HepG2 (cell line): ENCODE results near the gene ZNF343. TPM values are rescaled to one million over a fixed set of nuclear protein-coding genes. Genes with fewer than 3 reads are reported as not detected.

ENCODE experiments used
- AGO2 ChIP-seq: fragments of 200-400 bp; formaldehyde crosslinking; optimal IDR thresholded peaks from 2 replicates; pipeline ENCODE3; 2017; ENCODE audit warnings: mild to moderate bottlenecking, low read depth, low read length, moderate library complexity
- AHR ChIP-seq: IDR thresholded peaks from 2 replicates; pipeline ENCODE4 v1.6.1; 2018; ENCODE audit warnings: missing genetic modification reagents, missing compliant biosample characterization
- ATM ChIP-seq: fragments of 450-650 bp; IDR thresholded peaks from 2 replicates; pipeline ENCODE4 v1.7.1; 2017; ENCODE audit warnings: mild to moderate bottlenecking, borderline replicate concordance
- CC2D1A ChIP-seq: sonication (generic); formaldehyde crosslinking; IDR thresholded peaks from 2 replicates; pipeline ENCODE4 v1.8.1; 2023; ENCODE audit warnings: mild to moderate bottlenecking, missing genetic modification reagents
- JUNB ChIP-seq: sonication (generic); formaldehyde crosslinking; IDR thresholded peaks from 2 replicates; pipeline ENCODE4 v1.8.0; 2022; ENCODE audit warnings: missing genetic modification reagents, mild to moderate bottlenecking, borderline replicate concordance
- KLF11 ChIP-seq: IDR thresholded peaks from 2 replicates; pipeline ENCODE4 v1.6.1; 2016; ENCODE audit warnings: missing compliant biosample characterization
- KLF6 ChIP-seq: IDR thresholded peaks from 2 replicates; pipeline ENCODE4 v1.8.0; 2016; ENCODE audit warnings: missing biosample characterization, missing genetic modification reagents
- MAF1 ChIP-seq: sonication (generic); formaldehyde crosslinking; IDR thresholded peaks from 2 replicates; pipeline ENCODE4 v1.5.0; 2020; ENCODE audit warnings: missing genetic modification reagents, borderline replicate concordance
- MBD4 ChIP-seq: IDR thresholded peaks from 2 replicates; pipeline ENCODE4 v1.6.1; 2012; ENCODE audit warnings: low read length, inconsistent platforms, borderline replicate concordance
- NFIB ChIP-seq: sonication (generic); formaldehyde crosslinking; IDR thresholded peaks from 2 replicates; pipeline ENCODE4 v1.9.0; 2021; ENCODE audit warnings: missing genetic modification reagents, mild to moderate bottlenecking, borderline replicate concordance
- SAFB2 ChIP-seq: sonication (generic); formaldehyde crosslinking; IDR thresholded peaks from 2 replicates; pipeline ENCODE4 v1.5.1; 2020; ENCODE audit warnings: missing genetic modification reagents, low read depth, mild to moderate bottlenecking, borderline replicate concordance
- ZBTB20 ChIP-seq: sonication (generic); formaldehyde crosslinking; IDR thresholded peaks from 2 replicates; pipeline ENCODE4 v1.8.1; 2023; ENCODE audit warnings: missing genetic modification reagents, low read depth, mild to moderate bottlenecking, borderline replicate concordance
- ZFX ChIP-seq: sonication (generic); formaldehyde crosslinking; IDR thresholded peaks from 2 replicates; pipeline ENCODE4 v1.4.0; 2020; ENCODE audit warnings: mild to moderate bottlenecking, low read depth, missing genetic modification reagents, moderate library complexity
- ZNF101 ChIP-seq: sonication (generic); formaldehyde crosslinking; IDR thresholded peaks from 2 replicates; pipeline ENCODE4 v1.4.0; 2020; ENCODE audit warnings: mild to moderate bottlenecking, low read depth, missing genetic modification reagents, borderline replicate concordance
- ZNF326 ChIP-seq: sonication (generic); formaldehyde crosslinking; IDR thresholded peaks from 2 replicates; pipeline ENCODE4 v1.4.0; 2020; ENCODE audit warnings: missing genetic modification reagents, borderline replicate concordance
- ZNF552 ChIP-seq: sonication (generic); formaldehyde crosslinking; IDR thresholded peaks from 2 replicates; pipeline ENCODE4 v1.9.0; 2022; ENCODE audit warnings: missing genetic modification reagents, mild to moderate bottlenecking, borderline replicate concordance
- ZNF615 ChIP-seq: sonication (generic); formaldehyde crosslinking; IDR thresholded peaks from 2 replicates; pipeline ENCODE4 v1.5.0; 2020; ENCODE audit warnings: mild to moderate bottlenecking, missing genetic modification reagents, borderline replicate concordance
- ZSCAN29 ChIP-seq: sonication (generic); formaldehyde crosslinking; conservative IDR thresholded peaks from 2 replicates; pipeline ENCODE4 v1.4.0; 2020; ENCODE audit warnings: mild to moderate bottlenecking, missing genetic modification reagents
- polyA plus RNA-seq, 8 experiments: library from polyadenylated mRNA; depleted of rRNA in 3 of 8; stranded (reverse) in 7 of 8; unstranded in 1 of 8; fragments of >200 nt; fragmentation: Illumina TruSeq in 4 of 8; extraction: Trizol in 4 of 8; gene quantifications; 2 replicates each; pipeline versions ENCODE4 v1.2.1 to v1.2.3, GENCODE V29; 2011 to 2016; ENCODE audit warnings: low read depth in 4 of 8, missing spikeins in 1 of 8, mixed read lengths in 1 of 8; ENCODE audit not compliant: insufficient read depth in 1 of 8
- total RNA-seq, 5 experiments: library from RNA; depleted of rRNA; stranded (reverse); fragments of >200 nt; fragmentation: Illumina TruSeq; extraction: Trizol; gene quantifications; 2 replicates each; pipeline ENCODE4 v1.2.3, GENCODE V29; 2016; ENCODE audit warnings: low read depth in 1 of 5
- TF ChIP-seq, protein P1 (sequence below): sonication (generic); formaldehyde crosslinking; IDR thresholded peaks from 2 replicates; pipeline ENCODE4 v1.5.0; 2020; ENCODE audit warnings: mild to moderate bottlenecking, missing genetic modification reagents
- TF ChIP-seq, protein P2 (sequence below): sonication (generic); formaldehyde crosslinking; IDR thresholded peaks from 2 replicates; pipeline ENCODE4 v1.9.0; 2021; ENCODE audit warnings: missing genetic modification reagents, borderline replicate concordance

Gene ZNF343
- total and polyA plus RNA-seq, 2 of the 13 experiments (the other 11 are each of a cell fraction or from before 2014, with no cell fraction given): 16.4 to 22.1 TPM

DNA sequence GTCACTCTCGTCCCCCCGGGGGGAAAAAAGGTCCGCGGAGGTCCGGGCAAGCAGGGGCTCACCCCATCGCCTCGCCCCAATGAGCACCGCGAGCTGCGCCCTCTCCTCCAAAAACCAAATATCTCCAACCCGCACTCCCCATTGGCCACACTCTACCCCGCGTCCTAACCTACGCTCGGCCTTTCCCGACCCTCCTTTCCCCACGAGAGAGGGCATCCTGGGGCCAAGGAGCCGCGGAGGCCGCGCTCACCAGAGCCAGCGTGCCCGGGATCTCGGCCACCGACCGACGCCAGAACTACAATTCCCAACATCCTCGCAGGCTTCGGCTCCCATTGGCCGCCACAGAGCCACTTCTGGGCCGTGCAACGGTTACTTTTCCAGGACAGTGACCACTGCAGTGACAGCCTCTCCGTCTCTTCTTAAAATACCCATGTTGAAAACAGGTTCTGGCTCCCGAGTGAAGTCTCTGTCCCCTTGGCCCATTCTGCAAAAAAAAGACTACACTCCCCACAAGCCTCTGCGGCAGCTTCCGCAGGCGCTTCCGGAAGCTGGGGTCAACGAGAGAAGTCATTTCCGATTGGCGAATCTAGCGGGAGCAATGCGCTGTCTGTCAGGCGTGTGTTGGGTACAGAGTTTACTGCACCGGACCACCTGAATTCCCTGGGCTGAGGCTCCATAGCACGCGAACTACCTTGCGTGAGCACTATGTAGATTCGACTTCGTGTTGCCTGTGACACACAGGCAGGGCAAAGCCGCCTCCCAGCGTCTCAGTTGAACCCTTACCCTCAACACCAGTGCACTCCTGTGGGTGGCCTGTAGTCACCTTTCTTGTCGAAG, at the start of gene ZNF343 (continued):
- TF ChIP-seq, protein P1, sequence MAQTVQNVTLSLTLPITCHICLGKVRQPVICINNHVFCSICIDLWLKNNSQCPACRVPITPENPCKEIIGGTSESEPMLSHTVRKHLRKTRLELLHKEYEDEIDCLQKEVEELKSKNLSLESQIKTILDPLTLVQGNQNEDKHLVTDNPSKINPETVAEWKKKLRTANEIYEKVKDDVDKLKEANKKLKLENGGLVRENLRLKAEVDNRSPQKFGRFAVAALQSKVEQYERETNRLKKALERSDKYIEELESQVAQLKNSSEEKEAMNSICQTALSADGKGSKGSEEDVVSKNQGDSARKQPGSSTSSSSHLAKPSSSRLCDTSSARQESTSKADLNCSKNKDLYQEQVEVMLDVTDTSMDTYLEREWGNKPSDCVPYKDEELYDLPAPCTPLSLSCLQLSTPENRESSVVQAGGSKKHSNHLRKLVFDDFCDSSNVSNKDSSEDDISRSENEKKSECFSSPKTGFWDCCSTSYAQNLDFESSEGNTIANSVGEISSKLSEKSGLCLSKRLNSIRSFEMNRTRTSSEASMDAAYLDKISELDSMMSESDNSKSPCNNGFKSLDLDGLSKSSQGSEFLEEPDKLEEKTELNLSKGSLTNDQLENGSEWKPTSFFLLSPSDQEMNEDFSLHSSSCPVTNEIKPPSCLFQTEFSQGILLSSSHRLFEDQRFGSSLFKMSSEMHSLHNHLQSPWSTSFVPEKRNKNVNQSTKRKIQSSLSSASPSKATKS (CRISPR knock-in tag): peak; percentile 48; the same call in 1 of the 2 replicates
- 0 out of 2 replicates have a peak, but pooled peaks have one; percentile 12 for TF ChIP-seq KLF6 (CRISPR knock-in tag)
- TF ChIP-seq ZNF615 (CRISPR knock-in tag): no peak
- 0 out of 2 replicates have a peak, but pooled peaks have one; percentile 88 for TF ChIP-seq SAFB2 (CRISPR knock-in tag)
- TF ChIP-seq ZSCAN29 (CRISPR knock-in tag): no peak; the same call in 1 of the 2 replicates
- TF ChIP-seq ZBTB20: peak; percentile 54; the same call in 1 of the 2 replicates
- TF ChIP-seq AGO2: peak; percentile 26
- TF ChIP-seq NFIB (CRISPR knock-in tag): no peak
- no peak for TF ChIP-seq ZNF101 (CRISPR knock-in tag)
- TF ChIP-seq, protein P2, sequence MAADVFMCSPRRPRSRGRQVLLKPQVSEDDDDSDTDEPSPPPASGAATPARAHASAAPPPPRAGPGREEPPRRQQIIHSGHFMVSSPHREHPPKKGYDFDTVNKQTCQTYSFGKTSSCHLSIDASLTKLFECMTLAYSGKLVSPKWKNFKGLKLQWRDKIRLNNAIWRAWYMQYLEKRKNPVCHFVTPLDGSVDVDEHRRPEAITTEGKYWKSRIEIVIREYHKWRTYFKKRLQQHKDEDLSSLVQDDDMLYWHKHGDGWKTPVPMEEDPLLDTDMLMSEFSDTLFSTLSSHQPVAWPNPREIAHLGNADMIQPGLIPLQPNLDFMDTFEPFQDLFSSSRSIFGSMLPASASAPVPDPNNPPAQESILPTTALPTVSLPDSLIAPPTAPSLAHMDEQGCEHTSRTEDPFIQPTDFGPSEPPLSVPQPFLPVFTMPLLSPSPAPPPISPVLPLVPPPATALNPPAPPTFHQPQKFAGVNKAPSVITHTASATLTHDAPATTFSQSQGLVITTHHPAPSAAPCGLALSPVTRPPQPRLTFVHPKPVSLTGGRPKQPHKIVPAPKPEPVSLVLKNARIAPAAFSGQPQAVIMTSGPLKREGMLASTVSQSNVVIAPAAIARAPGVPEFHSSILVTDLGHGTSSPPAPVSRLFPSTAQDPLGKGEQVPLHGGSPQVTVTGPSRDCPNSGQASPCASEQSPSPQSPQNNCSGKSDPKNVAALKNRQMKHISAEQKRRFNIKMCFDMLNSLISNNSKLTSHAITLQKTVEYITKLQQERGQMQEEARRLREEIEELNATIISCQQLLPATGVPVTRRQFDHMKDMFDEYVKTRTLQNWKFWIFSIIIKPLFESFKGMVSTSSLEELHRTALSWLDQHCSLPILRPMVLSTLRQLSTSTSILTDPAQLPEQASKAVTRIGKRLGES (CRISPR knock-in tag): no peak
- TF ChIP-seq JUNB (CRISPR knock-in tag): no peak
- peak; percentile 96 for TF ChIP-seq ZFX (CRISPR knock-in tag)
- no peak for TF ChIP-seq ATM
- no peak for TF ChIP-seq ZNF326
- TF ChIP-seq ZNF552 (CRISPR knock-in tag): 0 out of 2 replicates have a peak, but pooled peaks have one; percentile 76
- peak; percentile 70; the same call in 1 of the 2 replicates for TF ChIP-seq AHR (CRISPR knock-in tag)
- TF ChIP-seq CC2D1A (CRISPR knock-in tag): no peak
- no peak; the same call in 1 of the 2 replicates for TF ChIP-seq MAF1 (CRISPR knock-in tag)
- TF ChIP-seq KLF11 (CRISPR knock-in tag): peak; percentile 8; the same call in 1 of the 2 replicates
- no peak for TF ChIP-seq MBD4
